NB4 (cell line): ENCODE measurements around the gene TMEM238L.

Source experiments
- DNase-seq: peaks from one replicate; pipeline ENCODE4 v3.0.0; 2010; ENCODE audit warnings: low read depth
- H3K4me3 ChIP-seq: one replicate; pipeline ENCODE4 v1.5.1; 2011; ENCODE audit warnings: mild to moderate bottlenecking, low read depth, low read length, moderate library complexity
- CTCF ChIP-seq: IDR thresholded peaks from one replicate; pipeline ENCODE4 v1.5.1; 2012; ENCODE audit warnings: low read depth, low read length
- MAX ChIP-seq: IDR thresholded peaks from 2 replicates; pipeline ENCODE4 v1.6.1; 2011; ENCODE audit warnings: low read depth, low read length
- MYC ChIP-seq: IDR thresholded peaks from 2 replicates; pipeline ENCODE4 v1.6.1; 2011; ENCODE audit warnings: low read depth, low read length
- POLR2A ChIP-seq: IDR thresholded peaks from 2 replicates; pipeline ENCODE4 v1.6.1; 2011; ENCODE audit warnings: mild to moderate bottlenecking; ENCODE audit not compliant: insufficient read length; ENCODE audit errors: extremely low read depth

TMEM238L gene

GRCh38 chr17:10827898-10828552 is 24.1 kb upstream of the TMEM238L start:
- no peak for DNase-seq
- no peak overlapping the region for H3K4me3 ChIP-seq
- TF ChIP-seq MYC (no peak), POLR2A (no peak), MAX (no peak), CTCF (no peak)

- TF ChIP-seq MAX (no peak), POLR2A (no peak), CTCF (no peak)
- DNase-seq: no peak
- H3K4me3 ChIP-seq: no peak overlapping the region
Observed at GRCh38 chr17:10824874-10825273, 21.0 kb upstream of the TMEM238L start.

GRCh38 chr17:10821770-10822169 is 17.9 kb upstream of the TMEM238L start:
- H3K4me3 ChIP-seq: no peak overlapping the region
- no peak for TF ChIP-seq MYC
- TF ChIP-seq POLR2A: no peak
- TF ChIP-seq CTCF: no peak
- no peak for TF ChIP-seq MAX
- DNase-seq: no peak

GRCh38 chr17:10821054-10821453 is 17.2 kb upstream of the TMEM238L start:
- TF ChIP-seq MYC (no peak), POLR2A (no peak), MAX (no peak), CTCF (no peak)
- H3K4me3 ChIP-seq: no peak overlapping the region
- no peak for DNase-seq

GRCh38 chr17:10815319-10815718 is 11.4 kb upstream of the TMEM238L start:
- H3K4me3 ChIP-seq: no peak overlapping the region
- DNase-seq: no peak
- TF ChIP-seq MYC: no peak
- TF ChIP-seq POLR2A: no peak
- TF ChIP-seq CTCF: no peak
- TF ChIP-seq MAX: no peak
